ENCODE measurements around the gene RNMT. TPM values are rescaled to one million over a fixed set of nuclear protein-coding genes. Genes with fewer than 3 reads are reported as not detected.
"Not testable (repeated sequence)": the region's sequence is repeated elsewhere in the genome, so short reads cannot be mapped to it uniquely, and the experiment has no call there.

RNMT gene
- total and polyA plus RNA-seq, 2 donors from 2014 or later = 16.5 to 32.4 TPM

- H3K36me3 ChIP-seq (ENCODE audit: control insufficient read depth in 2 of 3, insufficient read depth in 3 of 3, low read length in 3 of 3) = no peaks in the 10 kb centered on the region
- no peak overlapping the region for H3K27ac ChIP-seq (ENCODE audit: low read depth in 2 of 2, low read length in 2 of 2)
- TF ChIP-seq, protein P1, sequence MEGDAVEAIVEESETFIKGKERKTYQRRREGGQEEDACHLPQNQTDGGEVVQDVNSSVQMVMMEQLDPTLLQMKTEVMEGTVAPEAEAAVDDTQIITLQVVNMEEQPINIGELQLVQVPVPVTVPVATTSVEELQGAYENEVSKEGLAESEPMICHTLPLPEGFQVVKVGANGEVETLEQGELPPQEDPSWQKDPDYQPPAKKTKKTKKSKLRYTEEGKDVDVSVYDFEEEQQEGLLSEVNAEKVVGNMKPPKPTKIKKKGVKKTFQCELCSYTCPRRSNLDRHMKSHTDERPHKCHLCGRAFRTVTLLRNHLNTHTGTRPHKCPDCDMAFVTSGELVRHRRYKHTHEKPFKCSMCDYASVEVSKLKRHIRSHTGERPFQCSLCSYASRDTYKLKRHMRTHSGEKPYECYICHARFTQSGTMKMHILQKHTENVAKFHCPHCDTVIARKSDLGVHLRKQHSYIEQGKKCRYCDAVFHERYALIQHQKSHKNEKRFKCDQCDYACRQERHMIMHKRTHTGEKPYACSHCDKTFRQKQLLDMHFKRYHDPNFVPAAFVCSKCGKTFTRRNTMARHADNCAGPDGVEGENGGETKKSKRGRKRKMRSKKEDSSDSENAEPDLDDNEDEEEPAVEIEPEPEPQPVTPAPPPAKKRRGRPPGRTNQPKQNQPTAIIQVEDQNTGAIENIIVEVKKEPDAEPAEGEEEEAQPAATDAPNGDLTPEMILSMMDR (IDR thresholded peaks at IDR 0.05; ENCODE audit: borderline replicate concordance, extremely low read depth, insufficient read depth) = no peak
- peaks cover 0 to 3% (median 0%) of the 10 kb centered on the region in 3 donors for H3K4me1 ChIP-seq (ENCODE audit: control insufficient read depth in 2 of 3, insufficient read depth in 2 of 3, low read depth in 1 of 3, low read length in 3 of 3)
- DNase-seq = no peak
- no peaks in the 10 kb centered on the region for H3K27me3 ChIP-seq (ENCODE audit: control insufficient read depth, insufficient read depth, low read length)
- intact Hi-C loops (cut with DNase I) = no loop called here
- no peaks in the 10 kb centered on the region for H3K9me3 ChIP-seq (ENCODE audit: control insufficient read depth in 2 of 3, insufficient read depth in 1 of 3, low read length in 3 of 3)
- FAIRE-seq = no peak
- H3K9ac ChIP-seq (ENCODE audit: low read length in 3 of 3) = no peak overlapping the region
- H3K4me3 ChIP-seq (ENCODE audit: low read length in 3 of 3) = no peak overlapping the region
These were observed 44.8 kb upstream of the RNMT start for GRCh38 chr18:13681701-13682100.

- no peak overlapping the region for H3K9ac ChIP-seq (ENCODE audit: low read length in 3 of 3)
- TF ChIP-seq, protein P1 (IDR thresholded peaks at IDR 0.05; ENCODE audit: borderline replicate concordance, extremely low read depth, insufficient read depth) = no peak
- H3K9me3 ChIP-seq (ENCODE audit: control insufficient read depth in 2 of 3, insufficient read depth in 1 of 3, low read length in 3 of 3) = no peaks in the 10 kb centered on the region
- H3K27ac ChIP-seq (ENCODE audit: low read depth in 2 of 2, low read length in 2 of 2) = no peak overlapping the region
- no peak overlapping the region for H3K4me3 ChIP-seq (ENCODE audit: low read length in 3 of 3)
- DNase-seq (no peak), FAIRE-seq (no peak)
- intact Hi-C loops (cut with DNase I) = no loop called here
- no peaks in the 10 kb centered on the region for H3K36me3 ChIP-seq (ENCODE audit: control insufficient read depth in 2 of 3, insufficient read depth in 3 of 3, low read length in 3 of 3)
- H3K4me1 ChIP-seq (ENCODE audit: control insufficient read depth in 2 of 3, insufficient read depth in 2 of 3, low read depth in 1 of 3, low read length in 3 of 3) = peaks cover 0 to 3% (median 0%) of the 10 kb centered on the region in 3 donors
- no peaks in the 10 kb centered on the region for H3K27me3 ChIP-seq (ENCODE audit: control insufficient read depth, insufficient read depth, low read length)
These were observed 41.9 kb upstream of the RNMT start for GRCh38 chr18:13684546-13684945.

DNA sequence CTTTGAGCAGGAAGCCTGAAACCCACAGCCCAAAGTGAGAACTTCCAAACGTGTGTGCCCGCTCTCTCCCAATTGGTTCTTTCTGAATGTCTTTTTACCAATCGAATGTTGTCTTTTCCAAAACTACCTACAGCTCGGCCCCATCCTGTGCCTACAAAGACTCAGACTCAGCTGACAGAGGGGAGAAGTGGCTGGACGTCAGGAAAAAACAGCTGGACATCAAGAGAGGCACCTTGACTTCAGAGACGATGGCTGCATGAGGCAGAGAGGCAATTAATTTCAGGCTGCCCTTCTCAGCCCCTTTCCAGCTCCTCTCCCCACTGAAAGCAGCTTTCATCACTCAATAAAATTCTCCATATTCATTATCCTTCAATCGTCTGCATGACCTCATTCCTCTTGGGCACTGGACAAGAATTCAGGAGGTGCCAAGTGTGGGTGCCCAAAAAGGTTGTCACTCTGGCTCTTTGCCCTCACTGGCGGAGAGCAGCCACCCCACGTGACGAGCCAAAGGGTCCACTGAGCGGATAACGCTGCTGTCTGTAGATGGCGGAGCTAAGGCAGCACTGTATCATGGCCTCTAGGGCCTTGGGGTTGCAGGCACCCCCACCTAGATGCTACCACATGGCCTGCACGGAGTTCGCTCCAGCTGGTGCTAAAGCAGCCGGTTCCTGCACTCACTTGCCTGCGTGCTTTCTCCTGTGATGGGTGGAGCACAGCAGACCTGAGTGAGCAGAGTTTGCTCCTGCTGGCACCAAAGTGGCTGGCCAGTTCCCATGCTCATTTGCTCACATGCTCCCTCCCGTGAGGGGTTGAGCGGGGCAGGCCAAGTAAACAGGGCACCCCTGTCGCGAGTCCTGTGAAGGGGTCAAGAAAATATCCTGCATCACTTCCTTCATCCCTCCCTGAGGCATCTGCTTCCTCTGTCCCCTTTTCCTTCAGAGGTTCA, 38.0 kb upstream of the RNMT start:
- FAIRE-seq (no peak), DNase-seq (no peak)
- no peak overlapping the region for H3K27ac ChIP-seq (ENCODE audit: low read depth in 2 of 2, low read length in 2 of 2)
- no peak overlapping the region for H3K9ac ChIP-seq (ENCODE audit: low read length in 3 of 3)
- H3K4me3 ChIP-seq (ENCODE audit: low read length in 3 of 3) = no peak overlapping the region
- TF ChIP-seq, protein P1 (IDR thresholded peaks at IDR 0.05; ENCODE audit: borderline replicate concordance, extremely low read depth, insufficient read depth) = no peak
- no peaks in the 10 kb centered on the region for H3K36me3 ChIP-seq (ENCODE audit: control insufficient read depth in 2 of 3, insufficient read depth in 3 of 3, low read length in 3 of 3)
- intact Hi-C loops (cut with DNase I) = no loop called here
- H3K4me1 ChIP-seq (ENCODE audit: control insufficient read depth in 2 of 3, insufficient read depth in 2 of 3, low read depth in 1 of 3, low read length in 3 of 3) = peaks cover 0 to 3% (median 0%) of the 10 kb centered on the region in 3 donors
- H3K27me3 ChIP-seq (ENCODE audit: control insufficient read depth, insufficient read depth, low read length) = no peaks in the 10 kb centered on the region
- H3K9me3 ChIP-seq (ENCODE audit: control insufficient read depth in 2 of 3, insufficient read depth in 1 of 3, low read length in 3 of 3) = no peaks in the 10 kb centered on the region

GRCh38 chr18:13690060-13690459, 36.4 kb upstream of the RNMT start:
- H3K27ac ChIP-seq (ENCODE audit: low read depth in 2 of 2, low read length in 2 of 2); intact Hi-C loops (cut with DNase I); DNase-seq; H3K9me3 ChIP-seq (ENCODE audit: control insufficient read depth in 2 of 3, insufficient read depth in 1 of 3, low read length in 3 of 3); FAIRE-seq; H3K4me3 ChIP-seq (ENCODE audit: low read length in 3 of 3); H3K4me1 ChIP-seq (ENCODE audit: control insufficient read depth in 2 of 3, insufficient read depth in 2 of 3, low read depth in 1 of 3, low read length in 3 of 3); H3K27me3 ChIP-seq (ENCODE audit: control insufficient read depth, insufficient read depth, low read length); H3K9ac ChIP-seq (ENCODE audit: low read length in 3 of 3); H3K36me3 ChIP-seq (ENCODE audit: control insufficient read depth in 2 of 3, insufficient read depth in 3 of 3, low read length in 3 of 3): not testable (repeated sequence)

- intact Hi-C loops (cut with DNase I); H3K4me3 ChIP-seq (ENCODE audit: low read length in 3 of 3); H3K27ac ChIP-seq (ENCODE audit: low read depth in 2 of 2, low read length in 2 of 2); FAIRE-seq; H3K4me1 ChIP-seq (ENCODE audit: control insufficient read depth in 2 of 3, insufficient read depth in 2 of 3, low read depth in 1 of 3, low read length in 3 of 3); H3K36me3 ChIP-seq (ENCODE audit: control insufficient read depth in 2 of 3, insufficient read depth in 3 of 3, low read length in 3 of 3); H3K9ac ChIP-seq (ENCODE audit: low read length in 3 of 3); DNase-seq; H3K9me3 ChIP-seq (ENCODE audit: control insufficient read depth in 2 of 3, insufficient read depth in 1 of 3, low read length in 3 of 3); H3K27me3 ChIP-seq (ENCODE audit: control insufficient read depth, insufficient read depth, low read length): not testable (repeated sequence)
These were observed 31.1 kb upstream of the RNMT start for GRCh38 chr18:13695337-13695736.
